SK-N-SH (cell line): Measurements from ENCODE around the gene INHBE. TPM values are rescaled to one million over a fixed set of nuclear protein-coding genes. Genes with fewer than 3 reads are reported as not detected.

Experiments used
- CTCF ChIA-PET: fragments of 300-600, 350-600 bp; formaldehyde crosslinking; extraction: SDS; loops from one replicate; lab custom pipeline; 2021; lab: Yijun Ruan, JAX
- POLR2A ChIA-PET: fragments of 350-600 bp; sonication (Branson Sonifier 250); formaldehyde crosslinking; extraction: SDS; loops from one replicate; lab custom pipeline; 2020; ENCODE audit warnings: antibody characterized with exemption, inconsistent platforms; lab: Yijun Ruan, JAX
- DNase-seq: peaks from one replicate; pipeline ENCODE4 v3.0.0; 2012
- H2AFZ ChIP-seq: fragments of 200-600 bp; sonication (generic); 2 replicates; pipeline ENCODE4 v1.8.1; 2016; ENCODE audit warnings: antibody characterized with exemption, mild to moderate bottlenecking, low read depth
- H3F3A ChIP-seq: fragments of 200-600 bp; sonication (generic); replicated peaks from 2 replicates; pipeline ENCODE3; 2016; ENCODE audit warnings: antibody characterized with exemption, mild to moderate bottlenecking; ENCODE audit not compliant: insufficient read depth
- H3K27ac ChIP-seq, 2 experiments: fragments of 200-500 bp in 1 of 2; fragments of 200-600 bp in 1 of 2; sonication (Bioruptor generic) in 1 of 2; sonication (generic), shearing (Covaris generic) in 1 of 2; 2 replicates each; pipeline versions ENCODE4 v1.5.1 to v1.6.1; 2014 to 2016; ENCODE audit warnings: low read depth in 2 of 2, inconsistent platforms in 1 of 2, low read length in 1 of 2, mild to moderate bottlenecking in 1 of 2, mixed read lengths in 1 of 2
- H3K27me3 ChIP-seq: fragments of 200-600 bp; sonication (generic), shearing (Covaris generic); 2 replicates; pipeline ENCODE4 v1.6.1; 2016; ENCODE audit warnings: mixed run types; ENCODE audit not compliant: insufficient read depth
- H3K36me3 ChIP-seq, 2 experiments: fragments of 200-500 bp in 1 of 2; fragments of 200-600 bp in 1 of 2; sonication (Bioruptor generic) in 1 of 2; sonication (generic) in 1 of 2; replicated peaks in 1 of 2; 2 replicates each; pipeline versions ENCODE3 to v1.5.1; 2014 to 2016; ENCODE audit warnings: low read length in 1 of 2, mild to moderate bottlenecking in 1 of 2; ENCODE audit not compliant: insufficient read depth in 2 of 2, control insufficient read depth in 1 of 2
- H3K4me1 ChIP-seq, 2 experiments: fragments of 200-500 bp in 1 of 2; fragments of 200-600 bp in 1 of 2; sonication (Bioruptor generic) in 1 of 2; sonication (generic), shearing (Covaris generic) in 1 of 2; 2 replicates each; pipeline versions ENCODE4 v1.5.1 to v1.6.1; 2014 to 2016; ENCODE audit warnings: low read depth in 1 of 2, low read length in 1 of 2, mixed run types in 1 of 2; ENCODE audit not compliant: insufficient read depth in 2 of 2, control insufficient read depth in 1 of 2
- H3K4me2 ChIP-seq: fragments of 200-600 bp; sonication (generic), shearing (Covaris generic); 2 replicates; pipeline ENCODE4 v1.6.1; 2017; ENCODE audit warnings: mixed run types
- H3K4me3 ChIP-seq, 2 experiments: fragments of 200-500 bp in 1 of 2; fragments of 200-600 bp in 1 of 2; sonication (Bioruptor generic) in 1 of 2; sonication (generic), shearing (Covaris generic) in 1 of 2; 2 replicates each; pipeline versions ENCODE4 v1.5.1 to v1.8.1; 2014 to 2016; ENCODE audit warnings: low read depth in 2 of 2, inconsistent platforms in 1 of 2, low read length in 1 of 2, mild to moderate bottlenecking in 1 of 2, mixed read lengths in 1 of 2, moderate library complexity in 1 of 2
- H3K79me2 ChIP-seq: fragments of 200-600 bp; sonication (generic); 2 replicates; pipeline ENCODE4 v1.8.1; 2017; ENCODE audit warnings: mild to moderate bottlenecking; ENCODE audit not compliant: insufficient read depth
- H3K9ac ChIP-seq: fragments of 200-600 bp; sonication (generic); 2 replicates; pipeline ENCODE4 v1.6.1; 2017; ENCODE audit warnings: mixed run types
- H3K9me2 ChIP-seq: fragments of 200-600 bp; sonication (generic); 2 replicates; pipeline ENCODE4 v1.6.1; 2017; ENCODE audit warnings: mixed run types
- H3K9me3 ChIP-seq: fragments of 200-600 bp; sonication (generic); 2 replicates; pipeline ENCODE4 v1.6.1; 2017; ENCODE audit warnings: mixed run types, mild to moderate bottlenecking, moderate library complexity
- H4K20me1 ChIP-seq: fragments of 200-600 bp; sonication (generic); 2 replicates; pipeline ENCODE4 v1.6.1; 2017; ENCODE audit warnings: mild to moderate bottlenecking, mixed run types; ENCODE audit not compliant: insufficient read depth
- CHD2 ChIP-seq: fragments of 150-350 bp; IDR thresholded peaks from 2 replicates; pipeline ENCODE4 v1.6.1; 2018; ENCODE audit warnings: low read length; ENCODE audit not compliant: partially characterized antibody
- CTCF ChIP-seq: fragments of 200-600 bp; sonication (generic); IDR thresholded peaks from 2 replicates; pipeline ENCODE4 v1.6.1; 2017; ENCODE audit warnings: antibody characterized with exemption, mild to moderate bottlenecking, moderate library complexity
- FOXM1 ChIP-seq: IDR thresholded peaks from 2 replicates; pipeline ENCODE4 v1.4.0; 2012; ENCODE audit warnings: low read depth, mild to moderate bottlenecking
- GABPA ChIP-seq: IDR thresholded peaks from 2 replicates; pipeline ENCODE4 v1.4.0; 2012; ENCODE audit warnings: low read depth, mild to moderate bottlenecking
- JUND ChIP-seq: IDR thresholded peaks from 2 replicates; pipeline ENCODE4 v1.4.0; 2012
- MXI1 ChIP-seq: IDR thresholded peaks from 2 replicates; pipeline ENCODE4 v1.6.1; 2012; ENCODE audit warnings: mild to moderate bottlenecking, low read depth, low read length, improper control_type of control experiment
- NRF1 ChIP-seq: IDR thresholded peaks from 2 replicates; pipeline ENCODE4 v1.6.1; 2012; ENCODE audit warnings: low read depth, mild to moderate bottlenecking, low read length
- POLR2AphosphoS5 ChIP-seq: IDR thresholded peaks from 2 replicates; pipeline ENCODE4 v1.6.1; 2012; ENCODE audit warnings: low read depth, low read length
- REST ChIP-seq: IDR thresholded peaks from 2 replicates; pipeline ENCODE4 v1.6.1; 2012; ENCODE audit warnings: mild to moderate bottlenecking, low read depth, low read length, moderate library complexity
- SMC3 ChIP-seq: IDR thresholded peaks from 2 replicates; pipeline ENCODE4 v1.6.1; 2012; ENCODE audit warnings: low read depth, low read length, improper control_type of control experiment
- TAF1 ChIP-seq: IDR thresholded peaks from 2 replicates; pipeline ENCODE4 v1.6.1; 2012; ENCODE audit warnings: low read depth, mild to moderate bottlenecking, low read length, moderate library complexity, borderline replicate concordance
- TCF12 ChIP-seq: IDR thresholded peaks from 2 replicates; pipeline ENCODE4 v1.4.0; 2012
- YY1 ChIP-seq: IDR thresholded peaks from 2 replicates; pipeline ENCODE4 v1.4.0; 2012; ENCODE audit warnings: low read depth, mild to moderate bottlenecking
- ZBTB33 ChIP-seq: IDR thresholded peaks from 2 replicates; pipeline ENCODE4 v1.4.0; 2012; ENCODE audit warnings: low read depth, borderline replicate concordance
- WGBS: methylation state at CpG from one replicate; pipeline ENCODE4 v1.1.6; 2017; ENCODE audit warnings: low lambda C conversion rate; 5-methylcytosine and 5-hydroxymethylcytosine counted together
- polyA plus RNA-seq, 3 experiments: library from polyadenylated mRNA; depleted of rRNA; stranded (reverse); fragments of >200 nt; gene quantifications; 2 replicates each; pipeline ENCODE4 v1.2.3, GENCODE V29; 2012

Gene INHBE
- polyA plus RNA-seq, 1 of the 3 experiments (the other 2 are of a cell fraction) = 0.03 TPM

DNA sequence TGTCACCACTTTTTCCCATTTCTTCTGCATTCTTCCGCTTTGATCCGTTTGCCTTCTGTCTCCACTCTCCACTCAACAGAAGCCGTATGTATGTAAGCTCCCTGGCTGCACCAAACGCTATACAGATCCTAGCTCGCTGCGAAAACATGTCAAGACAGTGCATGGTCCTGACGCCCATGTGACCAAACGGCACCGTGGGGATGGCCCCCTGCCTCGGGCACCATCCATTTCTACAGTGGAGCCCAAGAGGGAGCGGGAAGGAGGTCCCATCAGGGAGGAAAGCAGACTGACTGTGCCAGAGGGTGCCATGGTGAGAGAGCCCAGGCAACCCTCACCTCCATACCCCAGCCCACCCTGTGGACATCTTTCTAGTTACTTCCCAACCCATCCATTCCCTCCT, 12.8 kb downstream of the INHBE start:
- H2AFZ ChIP-seq = no peak overlapping the region
- no peaks in the 10 kb centered on the region; a peak in 1 of 4 replicates for H3K4me1 ChIP-seq
- H3K9me2 ChIP-seq = no peaks in the 10 kb centered on the region
- CTCF ChIA-PET = interaction anchor here (1.0 to 2.8 kb wide), 2 partner anchors 9 to 161 kb away, joined by 3 to 22 read pairs; partner anchors contain the start of gene GLI1
- no peaks in the 10 kb centered on the region for H3F3A ChIP-seq
- peaks cover 65% of the 10 kb centered on the region for H3K27me3 ChIP-seq
- H3K27ac ChIP-seq = no peak overlapping the region
- H3K4me2 ChIP-seq = no peak overlapping the region
- POLR2A ChIA-PET = no interaction called here
- no peak overlapping the region for H3K4me3 ChIP-seq
- no peaks in the 10 kb centered on the region for H3K9me3 ChIP-seq
- H4K20me1 ChIP-seq = no peaks in the 10 kb centered on the region
- no peaks in the 10 kb centered on the region for H3K79me2 ChIP-seq
- DNase-seq = no peak
- H3K9ac ChIP-seq = no peak overlapping the region
- H3K36me3 ChIP-seq = no peaks in the 10 kb centered on the region
- TF ChIP-seq FOXM1 = no peak
- 65% methylated on average over 9 of the region's 11 CpGs for WGBS

GRCh38 chr12:57469296-57470164, 14.4 kb downstream of the INHBE start:
- DNase-seq = no peak
- no peak for TF ChIP-seq NRF1
- TF ChIP-seq MXI1 = no peak
- TF ChIP-seq TAF1 = no peak
- TF ChIP-seq POLR2AphosphoS5 = no peak
- TF ChIP-seq JUND = no peak
- TF ChIP-seq SMC3 = no peak
- no peak for TF ChIP-seq CHD2
- no peak for TF ChIP-seq REST
- TF ChIP-seq TCF12 = no peak
- TF ChIP-seq YY1 = no peak
- no peak for TF ChIP-seq GABPA
- no peak for TF ChIP-seq CTCF
- TF ChIP-seq ZBTB33 = no peak
- Histone ChIP-seq H3K4me1 (no peaks in the 10 kb centered on the region), H3K9me2 (no peaks in the 10 kb centered on the region), H3K36me3 (no peaks in the 10 kb centered on the region), H3F3A (no peaks in the 10 kb centered on the region), H3K27me3 (peaks cover 82% of the 10 kb centered on the region), H3K4me2 (no peak overlapping the region), H3K79me2 (no peaks in the 10 kb centered on the region), H2AFZ (no peak overlapping the region), H3K9ac (no peak overlapping the region), H4K20me1 (no peaks in the 10 kb centered on the region), H3K4me3 (no peak overlapping the region), H3K27ac (no peak overlapping the region), H3K9me3 (no peaks in the 10 kb centered on the region)
- ChIA-PET CTCF (interaction anchor here (0.7 to 2.8 kb wide), 5 partner anchors 9 to 230 kb away, joined by 3 to 22 read pairs (median 5); partner anchors contain the start of gene GLI1), POLR2A (no interaction called here)
- 52% methylated on average over 10 of the region's 10 CpGs for WGBS
